PFSK-1 (cell line): Measurements from ENCODE around the gene STK24.

Experiments used
- POLR2AphosphoS5 ChIP-seq: IDR thresholded peaks from 2 replicates; pipeline ENCODE4 v1.6.1; 2012; ENCODE audit warnings: low read depth, mild to moderate bottlenecking, control low read depth, low read length, moderate library complexity
- TAF1 ChIP-seq: IDR thresholded peaks from 2 replicates; pipeline ENCODE4 v1.6.1; 2012; ENCODE audit warnings: low read length, control low read depth, borderline replicate concordance; ENCODE audit not compliant: insufficient read depth

- TF ChIP-seq POLR2AphosphoS5 (no peak), TAF1 (no peak)
Observed at GRCh38 chr13:98468361-98468760, 108.5 kb downstream of the STK24 start.
